Sigmoid colon (tissue), 4 donors: ENCODE data around the gene DRC3.

Experiments used
- EP300 ChIP-seq, 4 donors: sonication (generic); formaldehyde crosslinking; IDR thresholded peaks; one replicate each; pipeline ENCODE4 v1.6.1; 2017; ENCODE audit warnings: antibody characterized with exemption in 4 of 4
- POLR2A ChIP-seq, 2 donors: fragments of 450-650 bp; IDR thresholded peaks; one replicate each; pipeline ENCODE4 v1.6.1; 2016; ENCODE audit warnings: antibody characterized with exemption in 2 of 2, mild to moderate bottlenecking in 2 of 2, moderate library complexity in 2 of 2
- TF ChIP-seq, protein P1 (sequence below), 4 experiments: fragments of 450-650 bp in 3 of 4; fragments of 200-600 bp in 1 of 4; IDR thresholded peaks; one replicate each; pipeline ENCODE4 v1.5.1; 2016 to 2019; ENCODE audit warnings: antibody characterized with exemption in 4 of 4, mild to moderate bottlenecking in 3 of 4, moderate library complexity in 2 of 4

DNA sequence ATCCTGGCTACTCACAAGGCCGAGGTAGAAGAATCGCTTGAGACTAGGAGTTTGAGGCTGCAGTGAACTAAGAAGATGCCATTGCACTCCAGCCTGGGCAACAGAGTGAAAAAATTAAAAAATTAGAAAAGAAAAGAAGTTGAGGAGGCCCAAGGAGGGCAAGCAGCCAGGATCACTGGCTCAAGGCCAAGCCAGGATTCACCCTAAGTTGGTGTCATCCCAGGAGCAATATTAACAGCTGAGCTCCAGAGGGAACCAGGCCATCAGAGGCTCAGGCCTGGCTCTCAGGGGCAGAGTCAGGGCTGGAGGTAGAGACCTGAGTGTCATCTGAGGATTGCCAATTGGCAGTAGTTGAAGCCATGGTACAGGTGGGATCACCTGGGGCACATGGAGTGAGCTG lies 20.7 kb downstream of the DRC3 start:
- TF ChIP-seq, protein P1, sequence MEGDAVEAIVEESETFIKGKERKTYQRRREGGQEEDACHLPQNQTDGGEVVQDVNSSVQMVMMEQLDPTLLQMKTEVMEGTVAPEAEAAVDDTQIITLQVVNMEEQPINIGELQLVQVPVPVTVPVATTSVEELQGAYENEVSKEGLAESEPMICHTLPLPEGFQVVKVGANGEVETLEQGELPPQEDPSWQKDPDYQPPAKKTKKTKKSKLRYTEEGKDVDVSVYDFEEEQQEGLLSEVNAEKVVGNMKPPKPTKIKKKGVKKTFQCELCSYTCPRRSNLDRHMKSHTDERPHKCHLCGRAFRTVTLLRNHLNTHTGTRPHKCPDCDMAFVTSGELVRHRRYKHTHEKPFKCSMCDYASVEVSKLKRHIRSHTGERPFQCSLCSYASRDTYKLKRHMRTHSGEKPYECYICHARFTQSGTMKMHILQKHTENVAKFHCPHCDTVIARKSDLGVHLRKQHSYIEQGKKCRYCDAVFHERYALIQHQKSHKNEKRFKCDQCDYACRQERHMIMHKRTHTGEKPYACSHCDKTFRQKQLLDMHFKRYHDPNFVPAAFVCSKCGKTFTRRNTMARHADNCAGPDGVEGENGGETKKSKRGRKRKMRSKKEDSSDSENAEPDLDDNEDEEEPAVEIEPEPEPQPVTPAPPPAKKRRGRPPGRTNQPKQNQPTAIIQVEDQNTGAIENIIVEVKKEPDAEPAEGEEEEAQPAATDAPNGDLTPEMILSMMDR (IDR thresholded peaks at IDR 0.05): no peak
- TF ChIP-seq EP300 (IDR thresholded peaks at IDR 0.05): no peak
- TF ChIP-seq POLR2A (IDR thresholded peaks at IDR 0.05): no peak
